T follicular helper cell (primary cell): ENCODE data around the gene SLC25A42.
"Not testable (repeated sequence)": the region's sequence is repeated elsewhere in the genome, so short reads cannot be mapped to it uniquely, and the experiment has no call there.

Experiments used
- DNase-seq: peaks from one replicate; pipeline ENCODE4 v3.0.0-alpha.2; 2020; ENCODE audit warnings: low read depth

Gene SLC25A42

GRCh38 chr19:19134687-19135158, 70.9 kb downstream of the SLC25A42 start:
- DNase-seq, result no peak

GRCh38 chr19:19135713-19136112, 71.9 kb downstream of the SLC25A42 start:
- DNase-seq, result not testable (repeated sequence)

- DNase-seq, result no peak
These were observed 73.8 kb downstream of the SLC25A42 start for GRCh38 chr19:19137556-19138108.

GRCh38 chr19:19138109-19138981, 74.6 kb downstream of the SLC25A42 start, which contains the start of gene TMEM161A:
Gene TMEM161A, minus strand, starts transcription at chr19:19138478. Its CDS starts 50 bp downstream, at chr19:19138428.
- peak; percentile 93 for DNase-seq

GRCh38 chr19:19139876-19140229, 76.1 kb downstream of the SLC25A42 start:
- DNase-seq, result no peak

- DNase-seq, result no peak
These were observed 76.7 kb downstream of the SLC25A42 start for GRCh38 chr19:19140476-19140875.

- no peak for DNase-seq
These were observed 78.6 kb downstream of the SLC25A42 start for GRCh38 chr19:19142347-19142746.

GRCh38 chr19:19145281-19145680, 81.5 kb downstream of the SLC25A42 start:
- DNase-seq, result no peak

GRCh38 chr19:19145684-19146608, 82.2 kb downstream of the SLC25A42 start:
- peak; percentile 78 for DNase-seq

GRCh38 chr19:19146865-19147264, 83.1 kb downstream of the SLC25A42 start:
- no peak for DNase-seq

- no peak for DNase-seq
These were observed 83.5 kb downstream of the SLC25A42 start for GRCh38 chr19:19147344-19147743.

GRCh38 chr19:19148504-19148903, 84.7 kb downstream of the SLC25A42 start:
- DNase-seq, result not testable (repeated sequence)

GRCh38 chr19:19149435-19149834, 85.6 kb downstream of the SLC25A42 start:
- DNase-seq, result no peak

- no peak for DNase-seq
These were observed 87.6 kb downstream of the SLC25A42 start for GRCh38 chr19:19151418-19151817.

GRCh38 chr19:19152668-19153384, 89.0 kb downstream of the SLC25A42 start:
- no peak for DNase-seq

- no peak for DNase-seq
These were observed 91.1 kb downstream of the SLC25A42 start for GRCh38 chr19:19154768-19155494.

GRCh38 chr19:19155495-19156219, 91.9 kb downstream of the SLC25A42 start:
- DNase-seq, result no peak

GRCh38 chr19:19157808-19158207, 94.0 kb downstream of the SLC25A42 start:
- no peak for DNase-seq

- DNase-seq, result no peak
These were observed 95.7 kb downstream of the SLC25A42 start for GRCh38 chr19:19159534-19159933.

- no peak for DNase-seq
These were observed 96.8 kb downstream of the SLC25A42 start for GRCh38 chr19:19160461-19161035.
